ENCODE data around the gene LRRC8D. TPM values are rescaled to one million over a fixed set of nuclear protein-coding genes. Genes with fewer than 3 reads are reported as not detected.

LRRC8D gene
- total RNA-seq, 4 donors from 2014 or later = 12.0 to 47.4 (median 17.8) TPM

DNA sequence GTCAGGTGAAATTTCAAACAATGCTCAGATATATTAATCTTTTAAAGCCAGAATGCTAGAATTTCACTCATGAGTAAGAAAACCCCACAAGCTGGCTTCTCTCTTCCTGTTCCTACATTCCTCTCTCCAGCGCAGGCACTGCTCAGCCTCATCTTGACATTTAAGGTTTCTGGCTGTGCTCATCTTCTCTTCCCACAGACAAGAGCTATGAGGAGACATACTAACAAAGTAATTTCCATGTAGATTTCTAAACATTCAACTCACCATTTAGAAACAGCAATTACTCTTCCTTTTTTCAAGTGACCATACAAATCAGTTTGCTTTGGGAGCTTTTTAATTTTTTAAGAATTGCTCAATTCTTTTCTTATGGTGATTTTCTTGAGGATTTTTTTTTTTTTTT lies 7.8 kb upstream of the LRRC8D start:
- peak overlapping the region; percentile 54 to 58 for H3K27ac ChIP-seq
- TF ChIP-seq, protein P1, sequence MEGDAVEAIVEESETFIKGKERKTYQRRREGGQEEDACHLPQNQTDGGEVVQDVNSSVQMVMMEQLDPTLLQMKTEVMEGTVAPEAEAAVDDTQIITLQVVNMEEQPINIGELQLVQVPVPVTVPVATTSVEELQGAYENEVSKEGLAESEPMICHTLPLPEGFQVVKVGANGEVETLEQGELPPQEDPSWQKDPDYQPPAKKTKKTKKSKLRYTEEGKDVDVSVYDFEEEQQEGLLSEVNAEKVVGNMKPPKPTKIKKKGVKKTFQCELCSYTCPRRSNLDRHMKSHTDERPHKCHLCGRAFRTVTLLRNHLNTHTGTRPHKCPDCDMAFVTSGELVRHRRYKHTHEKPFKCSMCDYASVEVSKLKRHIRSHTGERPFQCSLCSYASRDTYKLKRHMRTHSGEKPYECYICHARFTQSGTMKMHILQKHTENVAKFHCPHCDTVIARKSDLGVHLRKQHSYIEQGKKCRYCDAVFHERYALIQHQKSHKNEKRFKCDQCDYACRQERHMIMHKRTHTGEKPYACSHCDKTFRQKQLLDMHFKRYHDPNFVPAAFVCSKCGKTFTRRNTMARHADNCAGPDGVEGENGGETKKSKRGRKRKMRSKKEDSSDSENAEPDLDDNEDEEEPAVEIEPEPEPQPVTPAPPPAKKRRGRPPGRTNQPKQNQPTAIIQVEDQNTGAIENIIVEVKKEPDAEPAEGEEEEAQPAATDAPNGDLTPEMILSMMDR (IDR thresholded peaks at IDR 0.05) = no peak
- no peak for TF ChIP-seq POLR2A (IDR thresholded peaks at IDR 0.05)
- H3K27me3 ChIP-seq = no peaks in the 10 kb centered on the region
- H3K4me1 ChIP-seq = peaks cover 0 to 3% of the 10 kb centered on the region in 2 donors
- H3K36me3 ChIP-seq = no peaks in the 10 kb centered on the region
- no peaks in the 10 kb centered on the region for H3K9me3 ChIP-seq
- intact Hi-C loops (cut with DNase I; ENCODE audit: low total_unique reads) = no loop called here
- DNase-seq = peak; percentile 50 to 71
- no peak overlapping the region for H3K4me3 ChIP-seq

DNA sequence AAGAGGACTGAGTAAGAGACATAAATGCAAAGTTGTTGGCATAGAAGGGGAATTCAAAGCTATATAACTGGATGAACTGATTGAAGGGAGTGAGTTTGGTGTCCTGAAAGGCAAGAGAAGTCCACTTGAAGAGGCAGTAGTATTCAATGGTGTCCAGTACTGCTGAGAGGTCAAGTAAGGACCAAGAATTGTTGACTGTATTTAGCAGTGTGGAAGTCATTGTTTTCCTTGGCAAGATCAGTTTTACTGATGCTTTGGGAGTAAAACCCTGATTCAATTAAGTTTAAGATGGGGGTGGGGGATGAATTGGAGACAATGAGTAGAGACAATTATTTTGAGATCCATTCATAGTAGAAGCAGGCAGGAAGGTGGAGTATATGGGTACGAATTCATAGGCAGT lies 5.8 kb upstream of the LRRC8D start:
- no peak for DNase-seq
- H3K4me3 ChIP-seq = no peak overlapping the region
- intact Hi-C loops (cut with DNase I; ENCODE audit: low total_unique reads) = no loop called here
- H3K27ac ChIP-seq = no peak overlapping the region
- TF ChIP-seq, protein P1 (IDR thresholded peaks at IDR 0.05) = no peak
- no peak for TF ChIP-seq POLR2A (IDR thresholded peaks at IDR 0.05)
- H3K9me3 ChIP-seq = no peaks in the 10 kb centered on the region
- peaks cover 0 to 3% of the 10 kb centered on the region in 2 donors for H3K4me1 ChIP-seq
- H3K27me3 ChIP-seq = no peaks in the 10 kb centered on the region
- no peaks in the 10 kb centered on the region for H3K36me3 ChIP-seq

DNA sequence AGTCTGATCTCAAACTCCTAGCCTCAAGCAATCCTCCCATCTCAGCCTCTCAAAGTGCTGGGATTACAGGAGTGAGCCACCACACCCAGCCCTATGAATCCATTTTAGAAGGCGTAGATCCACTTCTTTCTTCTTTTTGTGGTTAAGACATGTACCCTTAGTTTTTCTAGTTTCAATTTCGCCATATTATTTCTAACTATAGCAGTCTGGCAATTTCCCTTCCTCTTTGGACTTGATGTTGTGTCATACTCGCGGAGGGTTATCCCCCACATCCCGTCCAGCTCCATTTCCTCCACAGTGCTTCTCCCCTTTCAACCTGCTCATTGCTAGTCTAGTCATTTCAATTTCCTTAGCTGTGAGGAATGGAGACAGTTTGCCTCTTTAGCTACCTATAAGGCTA lies 5.2 kb upstream of the LRRC8D start:
- H3K4me3 ChIP-seq = no peak overlapping the region
- H3K4me1 ChIP-seq = peaks cover 0 to 3% of the 10 kb centered on the region in 2 donors
- H3K9me3 ChIP-seq = no peaks in the 10 kb centered on the region
- no peaks in the 10 kb centered on the region for H3K36me3 ChIP-seq
- H3K27me3 ChIP-seq = no peaks in the 10 kb centered on the region
- DNase-seq = no peak
- TF ChIP-seq, protein P1 (IDR thresholded peaks at IDR 0.05) = no peak
- no peak overlapping the region for H3K27ac ChIP-seq
- intact Hi-C loops (cut with DNase I; ENCODE audit: low total_unique reads) = no loop called here

DNA sequence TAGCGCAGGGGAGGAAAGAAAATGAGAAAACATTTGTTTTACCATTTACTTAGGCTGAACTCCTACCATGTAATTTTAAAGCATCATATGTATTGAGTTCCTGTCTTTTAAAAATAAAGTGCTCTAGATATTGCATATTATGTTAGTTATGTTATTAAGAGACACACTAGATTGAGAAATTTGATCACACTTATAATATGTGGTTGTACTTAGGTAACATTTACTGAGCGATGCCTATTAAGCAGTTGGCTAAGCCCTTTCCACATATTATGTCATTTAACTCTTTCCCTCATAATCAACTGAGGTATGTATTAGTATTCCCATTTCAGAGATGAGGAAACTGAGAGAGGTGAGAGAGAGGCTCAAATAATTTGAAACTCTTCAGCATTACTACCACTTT lies 4.5 kb upstream of the LRRC8D start:
- H3K9me3 ChIP-seq = no peaks in the 10 kb centered on the region
- no peaks in the 10 kb centered on the region for H3K36me3 ChIP-seq
- intact Hi-C loops (cut with DNase I; ENCODE audit: low total_unique reads) = no loop called here
- no peak overlapping the region for H3K4me3 ChIP-seq
- no peak overlapping the region for H3K27ac ChIP-seq
- H3K4me1 ChIP-seq = peaks cover 0 to 3% of the 10 kb centered on the region in 2 donors
- no peak for DNase-seq
- H3K27me3 ChIP-seq = no peaks in the 10 kb centered on the region
- TF ChIP-seq, protein P1 (IDR thresholded peaks at IDR 0.05) = no peak
- no peak for TF ChIP-seq POLR2A (IDR thresholded peaks at IDR 0.05)

DNA sequence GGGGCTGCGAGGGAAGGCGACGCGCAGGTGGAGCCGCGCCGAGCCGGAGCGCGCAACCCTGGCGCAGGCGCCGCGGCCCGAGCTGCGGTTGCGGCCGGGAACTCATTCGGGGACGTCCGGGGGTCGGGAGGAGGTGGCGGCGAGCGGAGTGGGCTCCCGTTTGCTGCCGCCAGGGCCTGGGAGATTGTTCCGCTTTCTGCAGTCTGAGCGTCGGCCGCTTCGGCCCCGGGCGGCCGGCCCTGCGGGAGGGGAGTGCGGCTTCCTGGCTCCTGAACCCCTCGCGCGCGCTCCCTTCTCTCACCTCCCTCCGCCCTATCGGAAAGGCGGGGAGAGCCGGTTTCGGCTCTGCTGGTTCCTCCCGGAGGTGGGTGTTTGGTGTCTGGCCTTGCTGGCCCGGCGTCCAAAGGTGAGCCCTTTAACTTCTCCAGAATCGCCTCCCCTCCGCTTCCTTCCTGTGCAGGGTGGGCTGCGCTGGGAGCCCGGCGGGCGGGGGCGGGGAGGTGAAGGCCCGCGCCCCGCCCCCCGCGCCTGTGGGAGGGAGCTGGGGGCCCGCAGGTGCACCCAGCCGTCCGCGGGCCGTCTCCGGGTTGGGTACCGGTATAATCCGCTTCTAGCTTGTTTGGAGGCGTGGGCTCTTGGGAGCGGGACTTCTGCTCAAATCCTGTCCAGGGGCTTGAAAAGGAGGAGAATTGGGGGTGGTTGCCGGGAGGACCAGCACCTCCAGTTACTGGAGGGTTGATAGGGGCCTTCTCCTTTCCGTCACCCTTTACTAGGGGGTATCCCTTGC lies 683 bp downstream of the LRRC8D start:
- Histone ChIP-seq H3K9me3 (no peaks in the 10 kb centered on the region), H3K4me1 (no peaks in the 10 kb centered on the region), H3K27ac (peak overlapping the region; percentile 54 to 55), H3K36me3 (no peaks in the 10 kb centered on the region), H3K27me3 (no peaks in the 10 kb centered on the region), H3K4me3 (peak overlapping the region; percentile 48 to 61)
- intact Hi-C loops (cut with DNase I; ENCODE audit: low total_unique reads) = no loop called here
- peak in 1 of 2 donors; percentile 21 for DNase-seq
- TF ChIP-seq, protein P1 (IDR thresholded peaks at IDR 0.05) = no peak
- no peak for TF ChIP-seq POLR2A (IDR thresholded peaks at IDR 0.05)
